Stimulated activated CD8-positive, alpha-beta memory T cell treated with anti-CD3 and anti-CD28 coated beads, Interleukin-12 subunit alpha, Interleukin-12 subunit beta, amount 100 ng/mL, for 1 hour (primary cell): ENCODE data around the gene MTF1.

Experiments
- DNase-seq: peaks from one replicate; pipeline ENCODE4 v3.0.0-alpha.2; 2020; ENCODE audit warnings: low read depth

The MTF1 gene

GRCh38 chr1:37828410-37829074 lies 30.9 kb downstream of the MTF1 start:
- DNase-seq, result no peak

- DNase-seq, result no peak
Measured at GRCh38 chr1:37825506-37825905, 33.9 kb downstream of the MTF1 start.

GRCh38 chr1:37824001-37824400 lies 35.4 kb downstream of the MTF1 start:
- no peak for DNase-seq

- no peak for DNase-seq
Measured at GRCh38 chr1:37822906-37823815, 36.2 kb downstream of the MTF1 start.

- DNase-seq, result no peak
Measured at GRCh38 chr1:37821481-37821880, 37.9 kb downstream of the MTF1 start.

DNA sequence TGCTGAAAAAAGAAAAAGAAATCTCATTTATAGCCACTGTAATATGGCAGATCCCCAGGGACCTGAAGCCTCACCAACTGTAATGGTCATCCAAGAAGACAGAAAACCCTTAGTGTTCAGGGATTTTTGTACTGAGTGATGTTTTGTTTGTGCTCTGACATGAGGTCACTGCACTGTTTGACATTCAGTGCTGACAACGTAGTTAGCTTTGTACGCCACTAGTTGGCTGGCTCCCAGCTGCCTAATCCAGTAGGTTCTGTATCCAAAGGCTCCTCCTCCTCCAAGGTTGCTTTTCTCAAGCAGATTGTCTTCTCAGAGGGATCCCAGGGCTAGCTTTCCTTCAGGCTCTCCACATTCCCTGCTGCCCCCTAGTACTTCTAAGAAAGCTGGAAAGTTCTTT lies 41.9 kb downstream of the MTF1 start:
- no peak for DNase-seq

DNA sequence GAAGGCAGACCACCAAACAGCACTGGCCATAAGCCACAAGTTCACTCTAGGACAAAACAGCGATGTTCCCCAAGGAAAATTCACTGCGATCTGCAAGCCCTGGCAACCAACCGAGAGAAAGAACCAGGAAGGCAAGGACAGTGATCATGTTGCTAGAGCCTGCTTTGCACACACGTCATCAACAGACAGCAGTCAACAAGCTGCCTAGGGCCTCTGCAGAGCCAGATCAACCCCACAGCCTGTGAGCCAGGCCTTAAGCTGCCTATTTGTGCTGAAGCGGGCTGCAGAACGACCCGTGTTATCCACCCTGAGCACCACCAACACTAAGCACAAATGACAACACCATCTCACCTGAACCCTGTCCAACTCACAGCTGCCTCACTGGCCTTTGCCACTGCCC lies 45.1 kb downstream of the MTF1 start:
- no peak for DNase-seq

DNA sequence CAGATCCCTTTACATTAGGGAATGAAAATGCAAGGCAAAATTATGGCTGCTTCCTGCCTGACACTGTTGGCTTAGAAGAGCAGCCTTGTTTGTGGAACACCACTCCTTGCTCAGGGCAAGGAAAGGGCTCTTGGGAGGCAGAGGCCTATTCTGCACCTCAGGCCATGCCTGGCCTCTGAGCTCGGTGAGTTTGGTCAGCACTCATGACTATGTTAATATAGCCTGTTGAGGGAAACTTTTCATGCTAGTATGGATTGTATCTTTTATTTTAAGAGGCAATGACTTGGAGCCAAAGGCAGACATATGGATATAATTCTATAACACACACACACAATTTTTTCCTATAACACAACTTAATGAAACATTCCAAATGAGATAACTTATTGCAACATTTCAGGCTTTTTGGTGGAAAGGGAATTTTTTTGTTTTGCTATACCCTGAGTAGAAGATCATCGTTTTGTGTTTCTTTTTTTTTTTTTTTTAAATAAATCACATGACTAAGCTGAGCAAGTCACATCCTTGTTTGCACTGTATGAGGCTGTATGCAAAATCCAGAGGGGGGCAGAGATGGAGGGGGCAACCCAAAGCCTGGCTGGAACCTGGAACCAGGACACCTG lies 45.8 kb downstream of the MTF1 start:
- no peak for DNase-seq

- peak; percentile 41 for DNase-seq
Measured at GRCh38 chr1:37811027-37811655, 48.3 kb downstream of the MTF1 start.

DNA sequence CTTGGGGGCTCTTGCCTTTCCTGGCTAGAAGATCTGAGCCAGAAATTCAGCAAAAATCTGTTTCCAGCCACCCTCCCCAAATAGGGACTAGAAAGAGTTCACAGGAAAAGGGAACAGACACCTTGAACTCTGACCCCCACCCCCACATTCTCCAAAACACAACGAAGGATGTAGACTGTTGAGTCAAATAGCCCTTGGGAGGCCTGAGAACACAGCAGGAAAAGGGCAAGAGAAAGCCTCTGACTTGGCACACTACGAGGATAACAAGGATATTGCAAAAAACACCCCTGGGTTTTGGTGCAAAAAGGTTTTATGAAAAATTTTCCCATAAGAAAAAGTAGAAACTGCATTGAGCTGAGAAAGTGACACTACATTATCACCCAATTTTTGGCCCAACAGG lies 49.5 kb downstream of the MTF1 start:
- no peak for DNase-seq

GRCh38 chr1:37808369-37809319 lies 50.7 kb downstream of the MTF1 start:
- no peak for DNase-seq

GRCh38 chr1:37807555-37808368 lies 51.6 kb downstream of the MTF1 start, which contains the start of the genes C1orf122 and YRDC:
Gene C1orf122 (plus strand): TSS chr1:37807790. CDS start chr1:37808405, 615 bp downstream.
Gene YRDC (minus strand): TSS chr1:37808208. CDS start chr1:37808180, 28 bp downstream.
- DNase-seq, result peak; percentile 89

DNA sequence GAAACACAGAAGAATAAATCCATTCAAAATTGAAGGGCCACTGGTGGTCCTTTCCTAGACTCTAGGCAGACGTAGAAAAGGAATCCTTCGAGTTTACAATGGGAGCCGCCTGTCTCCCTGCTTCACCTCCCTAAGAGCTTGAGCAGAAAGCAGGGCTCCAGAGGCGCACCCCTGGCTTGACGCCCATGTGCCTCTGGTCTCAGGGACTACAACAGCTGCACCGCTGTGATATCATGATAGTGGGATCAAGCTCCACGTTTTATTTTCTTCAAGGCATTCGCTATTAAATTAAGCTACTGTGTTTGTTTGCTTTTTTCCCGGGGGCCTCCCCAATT lies 52.2 kb downstream of the MTF1 start:
- DNase-seq, result no peak

DNA sequence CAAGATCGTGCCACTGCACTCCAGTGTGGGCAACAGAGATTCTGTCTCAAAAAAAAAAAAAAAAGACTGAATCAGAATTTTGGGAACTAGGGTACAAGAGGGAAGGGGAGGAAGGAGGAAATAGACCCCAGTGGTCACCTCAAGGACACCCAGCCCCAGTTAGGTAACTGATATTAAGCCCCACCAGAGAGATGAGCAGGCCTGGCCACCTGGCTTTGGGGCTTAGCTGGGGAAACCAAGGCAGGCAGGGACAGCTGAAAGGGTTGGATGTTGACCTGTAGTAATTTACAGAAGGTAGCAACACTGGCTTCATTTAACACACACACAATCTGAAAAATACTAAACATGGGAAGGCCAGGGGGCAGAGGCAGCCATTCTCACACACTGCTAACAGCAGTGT lies 57.0 kb downstream of the MTF1 start:
- no peak for DNase-seq

DNA sequence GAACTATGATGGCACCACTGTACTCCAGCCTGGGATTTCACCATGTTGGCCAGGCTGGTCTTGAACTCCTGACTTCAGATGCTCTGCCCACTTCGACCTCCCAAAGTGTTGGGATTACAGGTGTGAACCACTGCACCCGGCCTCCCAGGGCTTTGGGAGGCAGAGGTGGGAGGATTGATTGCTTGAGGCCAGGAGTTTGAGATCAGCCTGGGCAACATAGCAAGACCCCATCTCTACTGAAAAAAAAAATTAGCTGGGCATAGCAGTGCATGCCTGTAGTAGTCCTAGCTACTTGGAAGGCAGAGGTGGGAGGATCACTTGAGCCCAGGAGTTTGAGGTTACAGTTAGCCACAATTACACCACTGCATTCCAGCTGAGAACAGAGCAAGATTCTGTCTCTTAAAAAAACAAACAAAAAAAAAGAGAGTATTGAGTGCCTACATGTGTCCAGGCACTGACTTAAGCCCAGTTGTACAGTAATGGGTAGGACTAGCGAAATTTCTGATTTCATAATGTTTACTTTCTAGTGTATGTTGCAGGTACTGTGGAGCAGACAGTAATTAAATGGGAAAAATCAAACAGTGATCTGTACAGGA lies 61.5 kb downstream of the MTF1 start:
- no peak for DNase-seq

DNA sequence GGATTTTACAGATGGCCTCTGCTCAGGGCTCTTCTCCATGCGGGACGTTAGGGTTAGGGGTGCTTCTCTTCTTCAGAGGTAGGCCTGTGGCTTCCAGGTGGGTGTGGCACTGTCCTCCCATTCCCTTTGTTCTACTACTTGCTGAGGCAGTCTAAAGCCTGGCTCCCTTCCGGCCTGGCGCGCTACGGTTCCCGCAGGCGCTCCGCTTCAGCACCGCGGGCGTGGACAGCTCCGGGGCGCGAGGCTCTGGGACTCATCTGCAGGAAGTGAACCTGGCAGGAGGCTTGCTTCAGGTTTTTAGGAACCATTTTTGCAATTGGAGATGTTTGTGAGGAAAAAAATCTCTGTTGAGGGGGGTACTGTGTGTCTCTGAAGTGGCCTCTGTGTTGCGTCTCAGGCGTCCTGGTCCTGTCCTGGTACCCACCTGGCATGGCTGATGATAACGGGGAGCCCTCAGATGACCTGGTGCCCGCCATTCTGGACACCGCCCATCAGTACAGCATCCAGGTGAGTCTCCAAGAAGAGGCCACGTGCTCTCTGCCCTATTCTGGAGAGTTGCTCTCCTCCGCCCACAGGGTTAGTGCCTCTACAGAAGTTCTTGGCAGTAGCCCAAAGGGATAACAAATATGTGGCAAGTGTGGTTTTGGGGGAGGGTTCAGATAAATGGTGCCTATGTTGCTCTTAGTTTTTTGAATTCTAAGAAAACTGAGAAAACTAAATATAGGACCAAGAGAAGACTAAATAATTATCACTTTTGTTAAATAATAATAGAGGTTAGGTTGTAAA lies 63.9 kb downstream of the MTF1 start:
- DNase-seq, result no peak

DNA sequence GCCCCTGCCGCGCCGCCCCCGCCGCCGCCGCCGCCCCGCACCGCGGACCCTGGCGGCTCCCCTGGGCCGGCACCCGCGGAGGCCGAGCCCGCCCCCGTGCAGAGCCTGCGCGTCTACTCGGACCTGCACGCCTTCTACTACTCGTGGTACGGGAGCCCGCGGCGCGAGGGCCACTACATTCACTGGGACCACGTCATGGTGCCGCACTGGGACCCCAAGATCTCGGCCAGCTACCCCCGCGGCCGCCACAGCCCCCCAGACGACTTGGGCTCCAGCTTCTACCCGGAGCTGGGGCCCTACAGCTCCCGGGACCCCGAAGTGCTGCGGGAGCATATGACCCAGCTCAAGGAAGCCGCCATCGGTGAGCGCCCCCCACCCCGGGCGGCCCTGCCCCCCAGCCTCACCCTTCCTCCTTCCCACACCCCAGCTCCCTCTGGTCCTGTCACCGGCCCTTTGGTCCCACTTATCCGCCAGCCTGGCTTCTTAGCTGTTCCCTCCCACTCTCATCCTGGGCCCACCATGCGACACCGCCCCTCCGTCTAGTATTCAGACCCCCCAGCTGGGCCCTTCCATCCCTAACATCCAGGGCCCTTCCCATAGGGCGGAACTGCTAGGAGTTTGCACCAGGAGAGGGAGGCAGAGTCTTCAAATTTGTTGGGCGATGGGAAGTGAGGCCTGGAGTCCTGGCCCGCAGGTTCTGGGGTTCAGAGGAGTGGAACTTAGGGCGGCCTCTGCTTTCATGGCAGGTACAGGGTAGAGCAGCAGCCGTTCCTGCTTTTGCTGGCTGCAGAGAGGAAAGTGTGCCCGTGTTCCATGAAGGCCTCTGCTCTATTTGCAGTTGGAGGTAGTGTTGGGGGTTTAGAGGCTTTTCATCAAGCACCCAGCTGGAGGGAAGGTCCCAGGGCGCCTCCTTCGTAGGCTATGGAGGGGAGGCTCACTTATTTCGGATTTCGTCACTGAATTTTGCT lies 64.7 kb downstream of the MTF1 start:
- no peak for DNase-seq

DNA sequence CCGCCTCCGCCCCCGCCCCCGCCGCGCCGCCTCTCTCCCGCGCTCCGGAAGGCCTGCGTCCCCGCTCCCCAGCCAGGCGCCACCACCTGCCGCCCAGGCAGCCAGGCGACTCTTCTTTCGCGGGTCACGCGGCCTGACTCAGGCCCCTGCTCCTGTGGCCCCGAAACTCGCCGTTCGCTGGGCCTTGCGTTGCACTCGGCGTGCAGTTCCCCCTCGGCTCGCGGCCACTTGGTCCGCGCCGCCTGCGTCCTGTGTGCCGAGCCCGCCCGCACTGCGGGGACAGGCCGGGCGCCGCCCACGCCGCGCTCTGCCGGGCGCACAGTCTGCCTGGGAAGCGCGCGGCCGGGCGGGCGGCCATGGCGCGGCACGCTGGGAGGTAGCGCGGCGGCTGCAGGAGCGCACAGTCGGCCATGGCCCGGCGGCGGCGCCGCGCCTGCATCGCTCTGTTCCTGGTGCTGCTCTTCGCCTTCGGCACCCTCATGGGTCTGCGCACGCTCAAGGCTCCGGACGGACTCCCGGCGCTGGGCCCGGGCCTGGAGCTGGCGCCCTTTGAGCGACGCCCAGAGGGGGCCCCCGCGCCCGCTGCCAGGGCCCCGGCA lies 65.5 kb downstream of the MTF1 start, which contains the start of gene MANEAL:
MANEAL (plus strand) TSS at position 75 of the 599 bp plus-strand sequence; CDS start at position 411, 336 bp downstream.
- no peak for DNase-seq
